Vagina (tissue), 2 donors: Measurements from ENCODE around the gene MTMR12. TPM values are rescaled to one million over a fixed set of nuclear protein-coding genes. Genes with fewer than 3 reads are reported as not detected.

ENCODE experiments used
- DNase-seq, 2 donors: peaks; one replicate each; pipeline ENCODE4 v3.0.0-alpha.2; 2017; ENCODE audit errors: extremely low spot score in 2 of 2
- H3K27ac ChIP-seq: fragments of 200-600 bp; sonication (generic); one replicate; pipeline ENCODE4 v1.5.1; 2019
- H3K27me3 ChIP-seq: fragments of 200-600 bp; sonication (generic); one replicate; pipeline ENCODE4 v1.5.1; 2019
- H3K36me3 ChIP-seq, 2 donors: fragments of 200-600 bp; sonication (generic); one replicate each; pipeline ENCODE4 v1.5.1; 2017 to 2019
- H3K4me1 ChIP-seq: fragments of 200-600 bp; sonication (generic); one replicate; pipeline ENCODE4 v1.5.1; 2019
- H3K4me3 ChIP-seq, 2 donors: fragments of 200-600 bp; sonication (generic); 1 replicate in 1 of 2; 2 replicates in 1 of 2; pipeline ENCODE4 v1.5.1; 2016 to 2019
- H3K9me3 ChIP-seq: fragments of 200-600 bp; sonication (generic); one replicate; pipeline ENCODE4 v1.5.1; 2019
- CTCF ChIP-seq, 3 experiments: fragments of 450-650 bp in 2 of 3; fragments of 200-600 bp in 1 of 3; sonication (generic) in 1 of 3; IDR thresholded peaks; one replicate each; pipeline ENCODE4 v1.5.1; 2017 to 2019; ENCODE audit warnings: antibody characterized with exemption in 3 of 3, mild to moderate bottlenecking in 2 of 3, moderate library complexity in 2 of 3
- POLR2A ChIP-seq, 2 donors: fragments of 450-650 bp; IDR thresholded peaks; one replicate each; pipeline ENCODE4 v1.6.1; 2017; ENCODE audit warnings: antibody characterized with exemption in 2 of 2, mild to moderate bottlenecking in 2 of 2, moderate library complexity in 2 of 2
- POLR2AphosphoS5 ChIP-seq, 2 donors: sonication (generic); formaldehyde crosslinking; IDR thresholded peaks; one replicate each; pipeline ENCODE4 v1.9.0; 2017; ENCODE audit warnings: antibody characterized with exemption in 2 of 2, mild to moderate bottlenecking in 2 of 2, low read depth in 1 of 2; ENCODE audit not compliant: insufficient read depth in 1 of 2
- intact Hi-C: fragments of 100-400 bp; cut with DNase I; formaldehyde crosslinking; loops from one replicate; pipeline ENCODE4 v1.15.1; 2023
- total RNA-seq: library from RNA; depleted of rRNA; stranded (reverse); fragments of >200 nt; gene quantifications from one replicate; pipeline ENCODE4 v1.2.3, GENCODE V29; 2016

The MTMR12 gene
- total RNA-seq, 1 donor from 2014 or later, result 23.8 TPM

- TF ChIP-seq POLR2AphosphoS5 (IDR thresholded peaks at IDR 0.05; ENCODE audit: insufficient read depth in 1 of 2, low read depth in 1 of 2), result no peak
- no peak for TF ChIP-seq POLR2A (IDR thresholded peaks at IDR 0.05)
- TF ChIP-seq CTCF (IDR thresholded peaks at IDR 0.05), result no peak
- intact Hi-C loops, result no loop called here
- Histone ChIP-seq H3K36me3 (peaks cover 0 to 46% of the 10 kb centered on the region in 2 donors), H3K27me3 (no peaks in the 10 kb centered on the region), H3K4me1 (peaks cover 13% of the 10 kb centered on the region), H3K9me3 (no peaks in the 10 kb centered on the region), H3K4me3 (no peak overlapping the region), H3K27ac (no peak overlapping the region)
- DNase-seq, result no peak
Observed at GRCh38 chr5:32251871-32252458, 60.8 kb downstream of the MTMR12 start.

- H3K27me3 ChIP-seq, result no peaks in the 10 kb centered on the region
- peaks cover 0 to 40% of the 10 kb centered on the region in 2 donors for H3K36me3 ChIP-seq
- H3K4me3 ChIP-seq, result no peak overlapping the region
- TF ChIP-seq POLR2AphosphoS5 (IDR thresholded peaks at IDR 0.05; ENCODE audit: insufficient read depth in 1 of 2, low read depth in 1 of 2) (no peak), POLR2A (IDR thresholded peaks at IDR 0.05) (no peak), CTCF (IDR thresholded peaks at IDR 0.05) (no peak)
- no peak for DNase-seq
- H3K4me1 ChIP-seq, result no peaks in the 10 kb centered on the region
- H3K27ac ChIP-seq, result no peak overlapping the region
- intact Hi-C loops, result no loop called here
- no peaks in the 10 kb centered on the region for H3K9me3 ChIP-seq
Observed at GRCh38 chr5:32249668-32250067, 63.1 kb downstream of the MTMR12 start.

GRCh38 chr5:32245742-32246141, 67.0 kb downstream of the MTMR12 start:
- DNase-seq, result no peak
- Histone ChIP-seq H3K9me3 (no peaks in the 10 kb centered on the region), H3K27me3 (no peaks in the 10 kb centered on the region), H3K4me1 (no peaks in the 10 kb centered on the region), H3K27ac (no peak overlapping the region), H3K4me3 (no peak overlapping the region), H3K36me3 (peaks cover 0 to 48% of the 10 kb centered on the region in 2 donors)
- TF ChIP-seq POLR2AphosphoS5 (IDR thresholded peaks at IDR 0.05; ENCODE audit: insufficient read depth in 1 of 2, low read depth in 1 of 2) (no peak), POLR2A (IDR thresholded peaks at IDR 0.05) (no peak), CTCF (IDR thresholded peaks at IDR 0.05) (no peak)
- intact Hi-C loops, result no loop called here

GRCh38 chr5:32244017-32244416, 68.7 kb downstream of the MTMR12 start:
- no peak for DNase-seq
- Histone ChIP-seq H3K36me3 (peaks cover 0 to 50% of the 10 kb centered on the region in 2 donors), H3K4me1 (no peaks in the 10 kb centered on the region), H3K9me3 (no peaks in the 10 kb centered on the region), H3K27ac (no peak overlapping the region), H3K4me3 (no peak overlapping the region), H3K27me3 (no peaks in the 10 kb centered on the region)
- intact Hi-C loops, result no loop called here
- TF ChIP-seq POLR2AphosphoS5 (IDR thresholded peaks at IDR 0.05; ENCODE audit: insufficient read depth in 1 of 2, low read depth in 1 of 2) (no peak), POLR2A (IDR thresholded peaks at IDR 0.05) (no peak), CTCF (IDR thresholded peaks at IDR 0.05) (no peak)

- no peak for DNase-seq
- H3K36me3 ChIP-seq, result peaks cover 0 to 49% of the 10 kb centered on the region in 2 donors
- no peak overlapping the region for H3K27ac ChIP-seq
- intact Hi-C loops, result no loop called here
- H3K27me3 ChIP-seq, result no peaks in the 10 kb centered on the region
- H3K4me3 ChIP-seq, result no peak overlapping the region
- TF ChIP-seq CTCF (IDR thresholded peaks at IDR 0.05), result no peak
- no peak for TF ChIP-seq POLR2AphosphoS5 (IDR thresholded peaks at IDR 0.05; ENCODE audit: insufficient read depth in 1 of 2, low read depth in 1 of 2)
- TF ChIP-seq POLR2A (IDR thresholded peaks at IDR 0.05), result no peak
- no peaks in the 10 kb centered on the region for H3K9me3 ChIP-seq
- no peaks in the 10 kb centered on the region for H3K4me1 ChIP-seq
Observed at GRCh38 chr5:32241034-32241783, 71.5 kb downstream of the MTMR12 start.
